Measurements from ENCODE around the gene DTX2.

DNA sequence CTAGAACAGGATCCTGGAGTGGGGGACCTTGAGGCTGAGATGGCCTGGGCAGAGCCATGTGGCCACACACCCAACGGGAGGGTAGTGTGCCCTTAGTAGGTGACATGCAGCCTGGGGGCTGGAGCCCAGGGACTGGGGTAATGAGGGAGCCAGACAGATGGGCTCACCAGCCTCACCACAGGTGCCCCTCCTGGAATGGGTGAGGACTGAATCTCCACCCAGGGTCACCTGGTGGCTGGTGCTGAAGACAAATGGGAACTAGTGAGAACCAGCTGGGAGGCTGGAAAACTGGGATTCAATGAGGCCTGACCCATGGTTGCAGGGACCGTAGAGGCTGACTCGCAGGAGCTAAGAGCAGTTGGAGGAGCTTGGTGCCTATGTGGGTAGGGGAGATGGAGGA is 30.7 kb upstream of the DTX2 start:
- TF ChIP-seq TAF1 (IDR thresholded peaks at IDR 0.05; ENCODE audit: borderline replicate concordance, insufficient read depth, low read length): no peak
- TF ChIP-seq POLR2AphosphoS5 (IDR thresholded peaks at IDR 0.05; ENCODE audit: low read depth, low read length): no peak
- TF ChIP-seq, protein P1, sequence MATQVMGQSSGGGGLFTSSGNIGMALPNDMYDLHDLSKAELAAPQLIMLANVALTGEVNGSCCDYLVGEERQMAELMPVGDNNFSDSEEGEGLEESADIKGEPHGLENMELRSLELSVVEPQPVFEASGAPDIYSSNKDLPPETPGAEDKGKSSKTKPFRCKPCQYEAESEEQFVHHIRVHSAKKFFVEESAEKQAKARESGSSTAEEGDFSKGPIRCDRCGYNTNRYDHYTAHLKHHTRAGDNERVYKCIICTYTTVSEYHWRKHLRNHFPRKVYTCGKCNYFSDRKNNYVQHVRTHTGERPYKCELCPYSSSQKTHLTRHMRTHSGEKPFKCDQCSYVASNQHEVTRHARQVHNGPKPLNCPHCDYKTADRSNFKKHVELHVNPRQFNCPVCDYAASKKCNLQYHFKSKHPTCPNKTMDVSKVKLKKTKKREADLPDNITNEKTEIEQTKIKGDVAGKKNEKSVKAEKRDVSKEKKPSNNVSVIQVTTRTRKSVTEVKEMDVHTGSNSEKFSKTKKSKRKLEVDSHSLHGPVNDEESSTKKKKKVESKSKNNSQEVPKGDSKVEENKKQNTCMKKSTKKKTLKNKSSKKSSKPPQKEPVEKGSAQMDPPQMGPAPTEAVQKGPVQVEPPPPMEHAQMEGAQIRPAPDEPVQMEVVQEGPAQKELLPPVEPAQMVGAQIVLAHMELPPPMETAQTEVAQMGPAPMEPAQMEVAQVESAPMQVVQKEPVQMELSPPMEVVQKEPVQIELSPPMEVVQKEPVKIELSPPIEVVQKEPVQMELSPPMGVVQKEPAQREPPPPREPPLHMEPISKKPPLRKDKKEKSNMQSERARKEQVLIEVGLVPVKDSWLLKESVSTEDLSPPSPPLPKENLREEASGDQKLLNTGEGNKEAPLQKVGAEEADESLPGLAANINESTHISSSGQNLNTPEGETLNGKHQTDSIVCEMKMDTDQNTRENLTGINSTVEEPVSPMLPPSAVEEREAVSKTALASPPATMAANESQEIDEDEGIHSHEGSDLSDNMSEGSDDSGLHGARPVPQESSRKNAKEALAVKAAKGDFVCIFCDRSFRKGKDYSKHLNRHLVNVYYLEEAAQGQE (IDR thresholded peaks at IDR 0.05; ENCODE audit: insufficient read depth in 1 of 2, low read depth in 2 of 2, low read length in 2 of 2): no peak
- no peak for TF ChIP-seq SIN3A (IDR thresholded peaks at IDR 0.05; ENCODE audit: borderline replicate concordance, insufficient read depth, low read length)
- no peak for TF ChIP-seq FOXP2 (optimal IDR thresholded peaks at IDR 0.05; ENCODE audit: borderline replicate concordance, extremely low read depth, extremely low read length, insufficient read depth)
